Measurements from ENCODE around the gene ACOT8. TPM values are rescaled to one million over a fixed set of nuclear protein-coding genes. Genes with fewer than 3 reads are reported as not detected.

Gene ACOT8
- total and polyA plus RNA-seq, 2 of the 8 experiments (the other 6 are each of a cell fraction or from before 2014, with no cell fraction given): 37.6 to 88.8 TPM

DNA sequence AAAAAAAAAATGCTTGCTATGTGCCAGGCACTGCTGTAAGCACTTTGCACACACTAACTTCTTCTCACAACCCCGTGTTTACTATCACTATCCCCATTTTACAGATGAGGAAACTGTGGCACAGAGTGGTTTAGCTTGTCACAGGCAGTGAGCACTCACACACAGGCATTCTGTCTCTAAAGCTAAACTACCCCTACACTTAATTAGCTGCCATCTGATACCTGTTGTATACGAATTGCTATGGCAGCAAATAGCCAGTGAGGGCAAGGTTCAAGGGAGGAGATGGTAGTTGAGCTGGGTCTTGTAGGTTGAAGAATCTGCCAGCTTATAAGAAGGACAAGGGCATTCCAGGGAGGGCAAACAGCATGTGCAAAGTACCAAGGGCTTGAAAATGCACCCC is 35.2 kb downstream of the ACOT8 start:
- Histone ChIP-seq H3K56ac (replicated peaks; ENCODE audit: insufficient read length, low read depth, low read length) (no peak overlapping the region), H3K4me3 (ENCODE audit: extremely low read depth in 1 of 4, insufficient read depth in 2 of 4, low read depth in 3 of 4, low read length in 4 of 4) (no peak overlapping the region), H2AK5ac (ENCODE audit: low read depth, low read length) (no peak overlapping the region), H3K79me2 (ENCODE audit: control insufficient read depth in 1 of 2, insufficient read depth in 2 of 2, low read length in 2 of 2) (no peaks in the 10 kb centered on the region), H4K8ac (ENCODE audit: extremely low read depth, insufficient read depth, low read length) (no peak overlapping the region), H3K14ac (ENCODE audit: insufficient read length) (no peak overlapping the region), H3K23ac (ENCODE audit: insufficient read length) (no peak overlapping the region), H2BK12ac (ENCODE audit: low read depth, low read length) (no peak overlapping the region), H3K4me2 (ENCODE audit: insufficient read depth in 1 of 2, low read depth in 2 of 2, low read length in 2 of 2) (peak overlapping the region in 1 of 2 experiments; percentile 10; a peak in 1 of 4 replicates), H2BK20ac (ENCODE audit: low read length) (no peak overlapping the region), H3K27ac (ENCODE audit: low read depth, low read length) (no peak overlapping the region), H2BK5ac (ENCODE audit: low read depth, low read length) (no peak overlapping the region), H4K20me1 (replicated peaks in 1 of 2; ENCODE audit: control insufficient read depth in 1 of 2, insufficient read depth in 2 of 2, low read length in 2 of 2) (no peaks in the 10 kb centered on the region), H3K36me3 (ENCODE audit: control insufficient read depth in 2 of 4, insufficient read depth in 4 of 4, low read length in 3 of 4) (peaks cover 0 to 9% (median 3%) of the 10 kb centered on the region in 4 experiments; a peak in 5 of 8 replicates), H3K23me2 (ENCODE audit: low read depth, low read length) (peaks cover 2% of the 10 kb centered on the region; the same call in 1 of the 2 replicates), H3K27me3 (replicated peaks in 1 of 4; ENCODE audit: control insufficient read depth in 3 of 4, extremely low read depth in 1 of 4, insufficient read depth in 3 of 4, low read length in 3 of 4) (peaks cover 0 to 12% (median 10%) of the 10 kb centered on the region in 4 experiments; a peak in 4 of 7 replicates), H2AFZ (ENCODE audit: low read length) (no peak overlapping the region), H3K4ac (replicated peaks; ENCODE audit: insufficient read length, low read depth, low read length) (no peak overlapping the region), H2BK15ac (ENCODE audit: low read length) (peak overlapping the region; percentile 55; the same call in 1 of the 2 replicates), H3K79me1 (ENCODE audit: low read depth, low read length) (no peaks in the 10 kb centered on the region), H4K91ac (replicated peaks; ENCODE audit: insufficient read length, low read length) (peak overlapping the region; percentile 25), H3K9ac (replicated peaks in 1 of 4; ENCODE audit: extremely low read depth in 1 of 4, low read depth in 3 of 4, low read length in 3 of 4) (no peak overlapping the region), H3K18ac (ENCODE audit: extremely low read depth, low read length) (no peak overlapping the region), H2BK120ac (replicated peaks; ENCODE audit: low read depth, low read length) (no peak overlapping the region), H3K9me3 (ENCODE audit: insufficient read depth in 2 of 2, low read depth in 1 of 2, low read length in 1 of 2) (no peaks in the 10 kb centered on the region), H3K4me1 (replicated peaks in 1 of 4; ENCODE audit: control insufficient read depth in 3 of 4, insufficient read depth in 4 of 4, low read length in 3 of 4) (peaks cover 0 to 10% (median 4%) of the 10 kb centered on the region in 4 experiments; a peak in 5 of 7 replicates), H4K5ac (ENCODE audit: insufficient read length, low read depth, low read length) (no peak overlapping the region)
- CTCF ChIA-PET (ENCODE audit: partially characterized antibody): interaction anchor here (0.7 to 1.3 kb wide), 10 partner anchors 11 to 86 kb away, joined by 3 to 4 read pairs (median 3); partner anchors contain the start of genes DNTTIP1, NEURL2 and WFDC3
- 84% methylated on average over 2 of the region's 2 CpGs; no CpG with 5 or more reads in 1 of the 2 experiments for WGBS, 2 experiments (ENCODE audit: extremely low coverage in 1 of 2, insufficient coverage in 1 of 2, insufficient read length in 1 of 2, insufficient replicate concordance in 2 of 2, low coverage in 1 of 2, low lambda C conversion rate in 2 of 2, missing lambda C conversion rate in 1 of 2)
- DNase-seq (ENCODE audit: low read depth in 1 of 2, low spot score in 2 of 2) (no peak), FAIRE-seq (no peak)
- POLR2A ChIA-PET (ENCODE audit: partially characterized antibody): interaction anchor here (0.6 to 11.0 kb wide), 8 partner anchors 7 to 1958 kb away, joined by 3 to 96 read pairs (median 6); partner anchors contain the start of genes PCIF1, SNX21 and UBE2C
- TF ChIP-seq PHF8 (conservative IDR thresholded peaks at IDR 0.05; ENCODE audit: low read depth, low read length) (no peak), HDAC2 (IDR thresholded peaks at IDR 0.05; ENCODE audit: borderline replicate concordance in 1 of 2, low read depth in 2 of 2, low read length in 2 of 2) (no peak), GTF2F1 (IDR thresholded peaks at IDR 0.05; ENCODE audit: borderline replicate concordance, low read depth, low read length) (no peak), SIN3A (conservative IDR thresholded peaks at IDR 0.05 in 1 of 2, IDR thresholded peaks at IDR 0.05 in 1 of 2; ENCODE audit: low read depth in 1 of 2, low read length in 2 of 2) (no peak), TCF12 (IDR thresholded peaks at IDR 0.05; ENCODE audit: low read depth, low read length) (no peak), EGR1 (IDR thresholded peaks at IDR 0.05; ENCODE audit: borderline replicate concordance, low read depth, low read length) (no peak)
- TF ChIP-seq, protein P1, sequence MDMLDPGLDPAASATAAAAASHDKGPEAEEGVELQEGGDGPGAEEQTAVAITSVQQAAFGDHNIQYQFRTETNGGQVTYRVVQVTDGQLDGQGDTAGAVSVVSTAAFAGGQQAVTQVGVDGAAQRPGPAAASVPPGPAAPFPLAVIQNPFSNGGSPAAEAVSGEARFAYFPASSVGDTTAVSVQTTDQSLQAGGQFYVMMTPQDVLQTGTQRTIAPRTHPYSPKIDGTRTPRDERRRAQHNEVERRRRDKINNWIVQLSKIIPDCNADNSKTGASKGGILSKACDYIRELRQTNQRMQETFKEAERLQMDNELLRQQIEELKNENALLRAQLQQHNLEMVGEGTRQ (IDR thresholded peaks at IDR 0.05; ENCODE audit: low read length): no peak
- TF ChIP-seq, protein P2, sequence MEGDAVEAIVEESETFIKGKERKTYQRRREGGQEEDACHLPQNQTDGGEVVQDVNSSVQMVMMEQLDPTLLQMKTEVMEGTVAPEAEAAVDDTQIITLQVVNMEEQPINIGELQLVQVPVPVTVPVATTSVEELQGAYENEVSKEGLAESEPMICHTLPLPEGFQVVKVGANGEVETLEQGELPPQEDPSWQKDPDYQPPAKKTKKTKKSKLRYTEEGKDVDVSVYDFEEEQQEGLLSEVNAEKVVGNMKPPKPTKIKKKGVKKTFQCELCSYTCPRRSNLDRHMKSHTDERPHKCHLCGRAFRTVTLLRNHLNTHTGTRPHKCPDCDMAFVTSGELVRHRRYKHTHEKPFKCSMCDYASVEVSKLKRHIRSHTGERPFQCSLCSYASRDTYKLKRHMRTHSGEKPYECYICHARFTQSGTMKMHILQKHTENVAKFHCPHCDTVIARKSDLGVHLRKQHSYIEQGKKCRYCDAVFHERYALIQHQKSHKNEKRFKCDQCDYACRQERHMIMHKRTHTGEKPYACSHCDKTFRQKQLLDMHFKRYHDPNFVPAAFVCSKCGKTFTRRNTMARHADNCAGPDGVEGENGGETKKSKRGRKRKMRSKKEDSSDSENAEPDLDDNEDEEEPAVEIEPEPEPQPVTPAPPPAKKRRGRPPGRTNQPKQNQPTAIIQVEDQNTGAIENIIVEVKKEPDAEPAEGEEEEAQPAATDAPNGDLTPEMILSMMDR (IDR thresholded peaks at IDR 0.05; ENCODE audit: control extremely low read depth in 1 of 3, insufficient read depth in 1 of 3, low read depth in 1 of 3, low read length in 3 of 3): no peak

Measured in H1 (cell line).